Heart left ventricle (tissue), 16 donors: ENCODE data around the gene HIC1. TPM values are rescaled to one million over a fixed set of nuclear protein-coding genes. Genes with fewer than 3 reads are reported as not detected.

ENCODE experiments used
- ATAC-seq, 4 donors: fragments of 200-7000 bp; cut with Tn5 transposase; one replicate each; pipeline ENCODE4 v1.9.1; 2020 to 2022; ENCODE audit warnings: moderate library complexity in 4 of 4, mild to moderate bottlenecking in 3 of 4, moderate number of reproducible peaks in 1 of 4
- DNase-seq, 5 donors: peaks; one replicate each; pipeline ENCODE4 v3.0.0-alpha.2; 2020
- H3K27ac ChIP-seq, 12 donors: fragments of 200-600 bp; sonication (generic) in 4 of 12; one replicate each; pipeline versions ENCODE4 v1.5.0 to v1.8.0; 2016 to 2022; ENCODE audit warnings: mild to moderate bottlenecking in 2 of 12
- H3K27me3 ChIP-seq, 9 donors: fragments of 200-600 bp; sonication (generic) in 2 of 9; one replicate each; pipeline versions ENCODE4 v1.5.1 to v1.8.0; 2016 to 2022; ENCODE audit warnings: mild to moderate bottlenecking in 3 of 9
- H3K36me3 ChIP-seq, 9 donors: fragments of 200-600 bp; sonication (generic) in 2 of 9; one replicate each; pipeline versions ENCODE4 v1.5.0 to v1.8.0; 2018 to 2022; ENCODE audit warnings: mild to moderate bottlenecking in 2 of 9
- H3K4me1 ChIP-seq, 12 donors: fragments of 200-600 bp; sonication (generic) in 4 of 12; one replicate each; pipeline versions ENCODE4 v1.5.0 to v1.8.0; 2016 to 2022; ENCODE audit warnings: mild to moderate bottlenecking in 3 of 12
- H3K4me3 ChIP-seq, 12 donors: fragments of 200-600 bp; sonication (generic) in 4 of 12; one replicate each; pipeline versions ENCODE4 v1.5.0 to v1.8.0; 2017 to 2022; ENCODE audit warnings: mild to moderate bottlenecking in 9 of 12, moderate library complexity in 4 of 12
- H3K9me3 ChIP-seq, 12 donors: fragments of 200-600 bp; sonication (generic) in 4 of 12; one replicate each; pipeline versions ENCODE4 v1.5.0 to v1.8.0; 2016 to 2022; ENCODE audit warnings: mild to moderate bottlenecking in 1 of 12
- CTCF ChIP-seq, 12 donors: fragments of 200-600 bp; sonication (generic) in 4 of 12; IDR thresholded peaks; one replicate each; pipeline versions ENCODE4 v1.5.0 to v1.8.0; 2018 to 2022; ENCODE audit warnings: antibody characterized with exemption in 12 of 12, mild to moderate bottlenecking in 5 of 12
- POLR2A ChIP-seq, 2 donors: fragments of 450-650 bp; IDR thresholded peaks; one replicate each; pipeline ENCODE4 v1.6.1; 2017; ENCODE audit warnings: antibody characterized with exemption in 2 of 2, mild to moderate bottlenecking in 2 of 2, moderate library complexity in 2 of 2
- WGBS, 4 donors: extraction: QIAGEN DNeasy Blood & Tissue Kit in 2 of 4; methylation state at CpG; one replicate each; pipeline versions ENCODE4 v1.1.5 to v1.1.7; 2013 to 2018; 5-methylcytosine and 5-hydroxymethylcytosine counted together
- intact Hi-C, 10 donors: fragments of 100-400 bp; cut with DNase I; formaldehyde crosslinking; loops; one replicate each; pipeline versions ENCODE4 v1.11.1 to v1.14.2; 2022
- polyA plus RNA-seq, 2 donors: library from polyadenylated mRNA; stranded (reverse); fragments of 200-250 nt; gene quantifications; one replicate each; pipeline ENCODE4 v1.2.3, GENCODE V29; 2013
- total RNA-seq, 9 donors: library from RNA; depleted of rRNA in 2 of 9; stranded (reverse); fragments of >200 nt in 2 of 9; fragmentation: NEBNext Ultra II Directional in 3 of 9; extraction: Animal tissue kit (Norgen Biotek cat#: 25700) in 3 of 9; gene quantifications; one replicate each; pipeline versions ENCODE4 v1.1.0 to v1.2.4, GENCODE V29; 2016 to 2023
- donor health status: ischemic (EF 13 %, LVEDD 7.1; RV severe dilation, severe dysfunction).
- donor health status: healthy with polysubstance abuse.
- donor health status: DM: no; HTN: yes; CAD: no.
- donor health status: DM: no; HTN: no; CAD: no.
- donor health status: ischemic (EF 25% LVEDD 6.9; RV normal size, moderate dysfunction).
- donor health status: ischemic (EF 25% LVEDD 5.7; RV mildly dilated, moderate dysfunction).
- donor health status: healthy.
- donor health status: DM: yes; HTN: yes; CAD: no.
- donor health status: ischemic (EF 35%, LVEDD 5.7; RV mildly dilated, moderate dysfunction).
- donor health status: nonischemic (EF 11% LVEDD 7.7; RV severe dilation, severe dysfunction).
- donor health status: DM: yes; HTN: yes; CAD: no.
- donor health status: PGD.
- donor health status: ischemic (EF 29% LVEDD 5.4; RV normal size, mild dysfunction).
- donor health status: nonischemic (EF 23%, LVEDD 6.1; RV moderate dilation, normal function).

HIC1 gene
- total and polyA plus RNA-seq, 11 donors: 8.3 to 29.6 (median 14.2) TPM

DNA sequence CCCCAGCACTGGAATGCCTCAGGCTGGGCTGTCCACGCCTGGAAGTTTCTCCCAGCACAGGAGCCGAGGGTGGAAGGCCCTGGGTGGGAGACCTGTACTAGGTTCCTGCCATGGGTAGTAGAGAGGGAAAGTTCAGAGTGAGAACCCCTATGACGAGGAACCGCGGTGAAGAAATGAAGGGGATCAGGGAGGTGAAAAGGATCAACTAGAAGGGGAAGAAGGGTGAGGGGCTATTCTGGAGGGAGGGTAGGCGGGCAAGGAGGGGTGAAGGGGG lies 5.4 kb downstream of the HIC1 start:
- Histone ChIP-seq H3K4me3 (peak overlapping the region in 7 of 12 donors; percentile 48 to 87 (median 71)), H3K9me3 (no peaks in the 10 kb centered on the region), H3K36me3 (peaks cover 0 to 72% (median 46%) of the 10 kb centered on the region in 9 donors), H3K27ac (peak overlapping the region; percentile 67 to 98 (median 92)), H3K4me1 (peaks cover 3 to 92% (median 67%) of the 10 kb centered on the region in 12 donors), H3K27me3 (peaks cover 0 to 38% (median 5%) of the 10 kb centered on the region in 9 donors)
- 55 to 71% (median 67%) methylated on average over 6 of the region's 6 CpGs for WGBS, 4 donors
- ATAC-seq (no peak), DNase-seq (no peak)
- TF ChIP-seq POLR2A (IDR thresholded peaks at IDR 0.05) (no peak), CTCF (IDR thresholded peaks at IDR 0.05) (no peak)
- intact Hi-C loops: loop anchor here in 6 of 10 donors (2.0 to 5.0 kb wide), 3 partner anchors 112 to 117 kb away; no protein-coding TSS in a partner anchor

- Histone ChIP-seq H3K27ac (peak overlapping the region; percentile 67 to 98 (median 92)), H3K4me3 (peak overlapping the region in 6 of 12 donors; percentile 65 to 87 (median 76)), H3K36me3 (peaks cover 0 to 77% (median 50%) of the 10 kb centered on the region in 9 donors), H3K9me3 (no peaks in the 10 kb centered on the region), H3K27me3 (peaks cover 0 to 35% (median 0%) of the 10 kb centered on the region in 9 donors), H3K4me1 (peaks cover 3 to 93% (median 73%) of the 10 kb centered on the region in 12 donors)
- WGBS, 4 donors: 49 to 60% (median 55%) methylated on average over 15 to 21 of the region's 21 CpGs
- DNase-seq: peak in 2 of 5 donors; percentile 53 to 67
- ATAC-seq: peak; percentile 7 to 26 (median 20)
- no peak for TF ChIP-seq CTCF (IDR thresholded peaks at IDR 0.05)
- no peak for TF ChIP-seq POLR2A (IDR thresholded peaks at IDR 0.05)
- intact Hi-C loops: loop anchor here in 6 of 10 donors (2.0 to 5.0 kb wide), 3 partner anchors 111 to 116 kb away; no protein-coding TSS in a partner anchor
Measured at GRCh38 chr17:2060681-2061440, 6.0 kb downstream of the HIC1 start.

- ATAC-seq: peak in 2 of 4 donors; percentile 0 to 2
- no peaks in the 10 kb centered on the region for H3K9me3 ChIP-seq
- peaks cover 0 to 79% (median 50%) of the 10 kb centered on the region in 9 donors for H3K36me3 ChIP-seq
- H3K4me1 ChIP-seq: peaks cover 3 to 95% (median 75%) of the 10 kb centered on the region in 12 donors
- no peak for TF ChIP-seq POLR2A (IDR thresholded peaks at IDR 0.05)
- no peak for TF ChIP-seq CTCF (IDR thresholded peaks at IDR 0.05)
- intact Hi-C loops: loop anchor here in 6 of 10 donors (2.0 to 5.0 kb wide), 3 partner anchors 111 to 116 kb away; no protein-coding TSS in a partner anchor
- H3K4me3 ChIP-seq: peak overlapping the region in 5 of 12 donors; percentile 8 to 87 (median 82)
- DNase-seq: peak in 1 of 5 donors; percentile 41
- peak overlapping the region; percentile 67 to 98 (median 92) for H3K27ac ChIP-seq
- 58 to 67% (median 65%) methylated on average over 12 to 17 of the region's 17 CpGs for WGBS, 4 donors
- H3K27me3 ChIP-seq: peaks cover 0 to 33% (median 0%) of the 10 kb centered on the region in 9 donors
Measured at GRCh38 chr17:2061441-2061958, 6.6 kb downstream of the HIC1 start.
